Mononuclear cell (primary cell): ENCODE measurements around the gene DLG2. TPM values are rescaled to one million over a fixed set of nuclear protein-coding genes. Genes with fewer than 3 reads are reported as not detected.

Experiments used
- H3K27me3 ChIP-seq: 2 replicates; pipeline ENCODE4 v1.6.0; 2011; ENCODE audit warnings: low read length, control low read depth; ENCODE audit not compliant: insufficient read depth
- H3K4me1 ChIP-seq: 2 replicates; pipeline ENCODE4 v1.5.1; 2011; ENCODE audit warnings: mild to moderate bottlenecking, low read length, control low read depth; ENCODE audit not compliant: insufficient read depth
- H3K4me3 ChIP-seq: 2 replicates; pipeline ENCODE4 v1.5.1; 2011; ENCODE audit warnings: mild to moderate bottlenecking, low read length, moderate library complexity
- H3K9me3 ChIP-seq: 2 replicates; pipeline ENCODE4 v1.5.1; 2011; ENCODE audit warnings: low read depth, mild to moderate bottlenecking, control low read depth, low read length
- total RNA-seq: library from RNA; depleted of rRNA; stranded (reverse); fragments of >200 nt; gene quantifications from one replicate; pipeline ENCODE4 v1.2.3, GENCODE V29; 2012

Gene DLG2
- total RNA-seq, 1 donor = 1.6 TPM

GRCh38 chr11:84091212-84091986 is 1535.7 kb downstream of the DLG2 start:
- H3K27me3 ChIP-seq = no peaks in the 10 kb centered on the region
- H3K9me3 ChIP-seq = no peaks in the 10 kb centered on the region
- H3K4me1 ChIP-seq = no peaks in the 10 kb centered on the region
- H3K4me3 ChIP-seq = no peak overlapping the region

DNA sequence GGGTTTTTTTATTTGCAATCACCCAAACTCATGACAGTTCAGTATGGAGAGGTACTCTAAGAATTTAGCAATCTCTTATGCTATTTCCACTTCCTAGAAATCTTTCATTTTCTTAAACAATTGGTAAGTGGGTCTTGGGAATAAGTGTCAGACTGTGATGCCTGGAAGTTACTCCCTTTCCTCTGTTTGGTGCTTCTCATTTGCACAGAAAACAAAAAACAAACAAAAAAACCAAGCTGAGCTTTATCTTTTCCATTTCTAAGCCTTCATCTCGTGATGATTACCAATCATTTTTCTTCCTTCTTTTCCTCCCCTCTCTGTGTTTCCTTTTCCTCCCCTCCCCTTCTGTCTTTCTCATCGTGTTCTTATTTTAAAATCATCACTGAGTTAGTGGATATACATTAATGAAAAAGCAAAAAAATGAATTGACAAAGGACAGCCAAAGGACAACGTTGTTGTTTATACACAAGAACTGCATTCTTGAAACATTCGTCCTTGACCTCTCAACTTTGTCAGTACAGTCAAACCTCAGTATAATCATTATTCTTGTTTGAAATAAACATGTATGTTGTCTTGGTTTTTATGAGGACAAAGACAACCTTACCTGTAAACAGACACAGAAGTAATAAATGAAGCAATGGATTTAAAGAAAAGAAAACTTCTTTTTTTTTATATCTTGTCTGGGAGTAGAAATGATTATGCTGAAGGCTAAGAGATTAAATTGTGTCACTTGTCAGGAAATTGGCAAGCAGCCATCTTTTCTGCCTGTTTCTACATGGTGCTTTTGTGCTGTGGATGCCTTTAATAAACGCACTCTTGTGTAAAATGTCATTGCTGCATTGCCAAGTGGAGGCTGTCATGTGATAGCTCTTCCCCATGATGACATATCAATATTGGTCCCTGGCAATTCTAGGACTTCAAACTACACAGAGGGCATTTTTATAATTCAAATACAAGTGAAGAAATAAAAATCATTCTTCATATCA is 1537.8 kb downstream of the DLG2 start:
- no peaks in the 10 kb centered on the region for H3K27me3 ChIP-seq
- no peak overlapping the region for H3K4me3 ChIP-seq
- H3K9me3 ChIP-seq = no peaks in the 10 kb centered on the region
- no peaks in the 10 kb centered on the region for H3K4me1 ChIP-seq

GRCh38 chr11:84071851-84072250 is 1555.3 kb downstream of the DLG2 start:
- no peaks in the 10 kb centered on the region for H3K4me1 ChIP-seq
- no peak overlapping the region for H3K4me3 ChIP-seq
- no peaks in the 10 kb centered on the region for H3K27me3 ChIP-seq
- no peaks in the 10 kb centered on the region for H3K9me3 ChIP-seq

GRCh38 chr11:84069048-84069447 is 1558.1 kb downstream of the DLG2 start:
- Histone ChIP-seq H3K9me3 (no peaks in the 10 kb centered on the region), H3K4me1 (no peaks in the 10 kb centered on the region), H3K27me3 (no peaks in the 10 kb centered on the region), H3K4me3 (no peak overlapping the region)

DNA sequence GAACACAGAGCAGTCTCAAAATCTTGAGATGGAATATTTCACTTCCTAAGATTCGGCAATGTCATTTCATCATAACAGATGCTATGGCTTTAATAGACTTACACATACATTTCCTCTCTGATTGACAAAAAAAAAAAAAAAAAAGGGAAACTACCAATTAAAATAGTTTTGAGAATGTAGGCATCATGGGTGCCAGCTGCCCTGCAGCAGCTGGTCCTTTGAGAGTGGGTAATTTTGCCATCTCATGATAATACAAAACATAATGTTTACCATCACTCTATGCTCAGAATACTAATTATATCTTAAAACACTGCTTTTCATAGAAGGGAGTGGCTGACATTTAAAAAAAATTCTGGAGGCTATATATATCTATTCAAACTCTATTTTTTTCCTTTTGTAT is 1565.4 kb downstream of the DLG2 start:
- H3K9me3 ChIP-seq = no peaks in the 10 kb centered on the region
- no peaks in the 10 kb centered on the region for H3K4me1 ChIP-seq
- H3K4me3 ChIP-seq = no peak overlapping the region
- H3K27me3 ChIP-seq = no peaks in the 10 kb centered on the region

GRCh38 chr11:84056653-84057376 is 1570.3 kb downstream of the DLG2 start:
- H3K4me1 ChIP-seq = no peaks in the 10 kb centered on the region
- no peak overlapping the region for H3K4me3 ChIP-seq
- no peaks in the 10 kb centered on the region for H3K27me3 ChIP-seq
- no peaks in the 10 kb centered on the region for H3K9me3 ChIP-seq

DNA sequence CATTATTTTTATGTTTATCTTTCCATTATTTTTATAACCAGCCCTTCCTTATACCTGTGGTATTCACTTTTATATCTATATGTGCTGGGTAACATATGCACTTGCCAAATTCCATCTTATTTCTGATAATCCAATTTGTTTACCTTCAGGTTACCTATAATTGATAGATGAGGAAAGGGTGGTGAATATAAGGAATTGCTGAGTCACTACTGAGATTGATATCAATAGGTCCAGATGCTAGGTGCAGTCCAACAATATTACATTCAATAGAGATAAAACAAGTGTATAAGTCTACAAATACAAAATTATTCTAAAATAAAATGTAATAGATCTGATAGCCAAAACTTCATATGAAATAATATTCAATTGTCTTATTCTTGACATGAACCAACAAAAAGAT is 1582.0 kb downstream of the DLG2 start:
- Histone ChIP-seq H3K27me3 (no peaks in the 10 kb centered on the region), H3K4me3 (no peak overlapping the region), H3K4me1 (no peaks in the 10 kb centered on the region), H3K9me3 (no peaks in the 10 kb centered on the region)

DNA sequence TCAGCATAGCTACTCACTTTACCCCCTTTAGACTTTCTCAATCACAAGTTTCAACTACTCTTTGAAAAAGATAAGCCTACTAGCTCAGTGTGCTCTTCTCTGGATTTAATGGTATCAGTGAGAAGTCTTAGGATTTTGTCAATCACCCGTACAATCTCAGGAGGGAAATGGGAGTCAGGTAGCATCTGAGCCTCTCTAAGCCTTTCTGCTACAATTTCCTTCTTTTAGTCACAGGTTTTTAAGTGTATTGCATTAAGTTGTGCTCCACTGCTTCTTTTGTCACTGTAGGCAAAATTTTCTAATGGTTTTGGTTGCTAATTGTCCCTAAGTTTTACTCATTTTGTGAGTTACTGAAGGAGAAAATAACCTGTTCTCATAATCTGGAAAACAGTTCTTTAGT is 1582.4 kb downstream of the DLG2 start:
- Histone ChIP-seq H3K27me3 (no peaks in the 10 kb centered on the region), H3K9me3 (no peaks in the 10 kb centered on the region), H3K4me1 (no peaks in the 10 kb centered on the region), H3K4me3 (no peak overlapping the region)

- no peaks in the 10 kb centered on the region for H3K4me1 ChIP-seq
- no peaks in the 10 kb centered on the region for H3K9me3 ChIP-seq
- H3K27me3 ChIP-seq = no peaks in the 10 kb centered on the region
- no peak overlapping the region for H3K4me3 ChIP-seq
Measured at GRCh38 chr11:84036664-84037194, 1590.4 kb downstream of the DLG2 start.

DNA sequence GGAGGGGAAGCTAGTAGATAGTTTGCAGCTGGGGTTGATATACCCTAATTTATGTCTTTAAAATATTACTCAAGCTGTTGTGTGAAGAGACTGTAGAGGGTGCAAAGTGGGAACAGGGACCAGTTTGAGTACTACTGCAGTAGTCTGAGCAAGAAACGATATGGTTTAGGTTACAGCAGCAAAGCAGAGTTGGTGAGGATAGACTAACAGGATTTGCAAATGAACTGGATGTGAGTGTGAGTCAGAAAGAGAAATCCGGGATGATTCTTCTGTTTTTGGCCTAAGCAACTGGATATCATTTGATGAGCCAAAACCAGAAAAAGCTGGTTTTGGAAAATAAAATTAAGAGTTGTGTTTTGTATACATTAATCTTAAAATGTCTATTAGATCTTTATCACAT is 1591.5 kb downstream of the DLG2 start:
- no peak overlapping the region for H3K4me3 ChIP-seq

DNA sequence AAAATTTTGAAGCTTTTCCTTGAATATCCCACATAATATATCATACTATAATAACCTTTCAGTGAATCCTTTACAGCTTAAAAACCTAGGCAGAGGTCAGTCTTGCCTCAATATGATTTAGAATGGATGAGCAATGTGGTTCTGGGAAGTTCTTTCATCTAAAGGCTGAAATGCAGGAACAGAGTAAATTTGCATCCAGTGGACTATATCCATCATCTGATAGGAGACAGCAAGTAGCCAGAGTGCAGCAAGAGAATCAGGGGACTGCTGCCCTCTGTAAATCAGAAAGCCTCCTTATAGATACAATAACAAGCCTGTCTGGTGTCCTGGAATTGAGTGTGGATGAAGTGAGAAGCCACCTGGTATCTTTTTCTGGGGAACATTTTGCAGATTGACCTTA is 1592.7 kb downstream of the DLG2 start:
- Histone ChIP-seq H3K27me3 (no peaks in the 10 kb centered on the region), H3K4me3 (no peak overlapping the region), H3K4me1 (no peaks in the 10 kb centered on the region), H3K9me3 (no peaks in the 10 kb centered on the region)

More for the DNA sequence above, 1591.5 kb downstream of the DLG2 start:
- Histone ChIP-seq H3K4me1 (no peaks in the 10 kb centered on the region), H3K27me3 (no peaks in the 10 kb centered on the region), H3K9me3 (no peaks in the 10 kb centered on the region)

- Histone ChIP-seq H3K9me3 (no peaks in the 10 kb centered on the region), H3K4me3 (no peak overlapping the region), H3K4me1 (no peaks in the 10 kb centered on the region), H3K27me3 (no peaks in the 10 kb centered on the region)
Measured at GRCh38 chr11:84024266-84024665, 1602.9 kb downstream of the DLG2 start.

- no peaks in the 10 kb centered on the region for H3K4me1 ChIP-seq
- H3K27me3 ChIP-seq = no peaks in the 10 kb centered on the region
- no peaks in the 10 kb centered on the region for H3K9me3 ChIP-seq
- H3K4me3 ChIP-seq = no peak overlapping the region
Measured at GRCh38 chr11:84022695-84023094, 1604.4 kb downstream of the DLG2 start.

GRCh38 chr11:84022201-84022600 is 1604.9 kb downstream of the DLG2 start:
- no peaks in the 10 kb centered on the region for H3K9me3 ChIP-seq
- H3K27me3 ChIP-seq = no peaks in the 10 kb centered on the region
- H3K4me3 ChIP-seq = no peak overlapping the region
- no peaks in the 10 kb centered on the region for H3K4me1 ChIP-seq

GRCh38 chr11:84021291-84021690 is 1605.9 kb downstream of the DLG2 start:
- H3K4me1 ChIP-seq = no peaks in the 10 kb centered on the region
- H3K9me3 ChIP-seq = no peaks in the 10 kb centered on the region
- H3K4me3 ChIP-seq = no peak overlapping the region
- no peaks in the 10 kb centered on the region for H3K27me3 ChIP-seq
